ENCODE measurements around the gene MRC1. TPM values are rescaled to one million over a fixed set of nuclear protein-coding genes. Genes with fewer than 3 reads are reported as not detected.

The MRC1 gene
- total and polyA plus RNA-seq, 2 of the 13 experiments (the other 11 are each of a cell fraction or from before 2014, with no cell fraction given): not detected

DNA sequence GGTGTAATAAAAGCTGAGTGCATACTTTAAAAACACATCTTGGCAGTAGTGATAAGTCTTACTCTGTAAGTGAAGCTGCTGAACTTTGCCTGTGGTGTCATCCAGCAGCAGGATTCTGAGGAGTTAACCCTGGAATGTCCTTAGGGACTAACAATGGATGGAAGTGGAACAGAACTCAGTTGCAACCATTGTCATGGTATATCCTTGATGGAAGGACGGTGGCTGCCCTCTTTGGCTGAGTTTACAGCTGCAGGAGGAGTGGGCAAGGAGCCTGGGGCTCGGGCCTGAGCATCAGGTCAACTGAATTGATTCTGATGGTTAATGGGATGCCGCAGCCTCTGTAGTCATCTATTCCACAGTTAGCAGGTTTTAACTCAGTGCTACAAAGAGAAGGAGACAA lies 56.2 kb downstream of the MRC1 start:
- no peaks in the 10 kb centered on the region for H3K36me3 ChIP-seq (replicated peaks in 1 of 2; ENCODE audit: control insufficient read depth in 1 of 2, insufficient read depth in 2 of 2, low read length in 2 of 2)
- H3K4me3 ChIP-seq (replicated peaks in 1 of 3; ENCODE audit: insufficient read depth in 1 of 3, low read depth in 2 of 3, low read length in 3 of 3): no peak overlapping the region
- H3K4me1 ChIP-seq (ENCODE audit: insufficient read depth, low read length): no peaks in the 10 kb centered on the region
- intact Hi-C loops (cut with micrococcal nuclease; ENCODE audit: unreplicated experiment): no loop called here
- no peak overlapping the region for H2AFZ ChIP-seq (ENCODE audit: low read length)
- ChIA-PET POLR2A (no interaction called here), CTCF (ENCODE audit: low intra/inter-chr PET ratio, low total read pairs) (no interaction called here)
- BruUV-seq (replicated peaks): no TSS peak
- H4K20me1 ChIP-seq (ENCODE audit: insufficient read depth, low read length): no peaks in the 10 kb centered on the region
- no peak overlapping the region for H3K4me2 ChIP-seq (ENCODE audit: low read depth, low read length)
- no peak for FAIRE-seq
- H3K9me3 ChIP-seq (ENCODE audit: low read length): no peaks in the 10 kb centered on the region
- no peak overlapping the region for H3K9ac ChIP-seq (ENCODE audit: insufficient read depth, low read depth, low read length)
- no peaks in the 10 kb centered on the region for H3K79me2 ChIP-seq (ENCODE audit: insufficient read depth, low read length)
- H3K27me3 ChIP-seq (ENCODE audit: control insufficient read depth in 1 of 2, insufficient read depth in 2 of 2, low read length in 2 of 2): peaks cover 0 to 4% of the 10 kb centered on the region in 2 experiments; a peak in 1 of 5 replicates
- DNase-seq (ENCODE audit: low spot score): no peak
- in situ Hi-C loops (cut with HindIII; ENCODE audit: extremely low pct_ligation_motif_present, low pct_unique_long_range_greater_than_20kb): no loop called here
- ATAC-seq: no peak
- H3K27ac ChIP-seq (ENCODE audit: extremely low read length, insufficient read depth, low read length): no peak overlapping the region
- WGBS (ENCODE audit: low lambda C conversion rate): 6% methylated on average over 3 of the region's 3 CpGs
- TF ChIP-seq NR2F2 (IDR thresholded peaks at IDR 0.05; ENCODE audit: borderline replicate concordance, low read depth) (no peak), ZNF333 (CRISPR knock-in tag; IDR thresholded peaks at IDR 0.05; ENCODE audit: borderline replicate concordance) (no peak), ZNF570 (CRISPR knock-in tag; IDR thresholded peaks at IDR 0.05; ENCODE audit: borderline replicate concordance) (no peak), U2AF1 (optimal IDR thresholded peaks at IDR 0.05; ENCODE audit: low read depth, low read length) (no peak), ZFP37 (CRISPR knock-in tag; IDR thresholded peaks at IDR 0.05; ENCODE audit: borderline replicate concordance) (no peak), GATA4 (IDR thresholded peaks at IDR 0.05; ENCODE audit: borderline replicate concordance, low read depth) (no peak), ZNF17 (CRISPR knock-in tag; IDR thresholded peaks at IDR 0.05) (no peak), EED (CRISPR knock-in tag; IDR thresholded peaks at IDR 0.05) (no peak), MEIS2 (CRISPR knock-in tag; IDR thresholded peaks at IDR 0.05) (no peak), ZSCAN9 (CRISPR knock-in tag; IDR thresholded peaks at IDR 0.05; ENCODE audit: borderline replicate concordance) (no peak), ZNF724P (CRISPR knock-in tag; IDR thresholded peaks at IDR 0.05; ENCODE audit: borderline replicate concordance) (no peak)
- TF ChIP-seq, protein P1, sequence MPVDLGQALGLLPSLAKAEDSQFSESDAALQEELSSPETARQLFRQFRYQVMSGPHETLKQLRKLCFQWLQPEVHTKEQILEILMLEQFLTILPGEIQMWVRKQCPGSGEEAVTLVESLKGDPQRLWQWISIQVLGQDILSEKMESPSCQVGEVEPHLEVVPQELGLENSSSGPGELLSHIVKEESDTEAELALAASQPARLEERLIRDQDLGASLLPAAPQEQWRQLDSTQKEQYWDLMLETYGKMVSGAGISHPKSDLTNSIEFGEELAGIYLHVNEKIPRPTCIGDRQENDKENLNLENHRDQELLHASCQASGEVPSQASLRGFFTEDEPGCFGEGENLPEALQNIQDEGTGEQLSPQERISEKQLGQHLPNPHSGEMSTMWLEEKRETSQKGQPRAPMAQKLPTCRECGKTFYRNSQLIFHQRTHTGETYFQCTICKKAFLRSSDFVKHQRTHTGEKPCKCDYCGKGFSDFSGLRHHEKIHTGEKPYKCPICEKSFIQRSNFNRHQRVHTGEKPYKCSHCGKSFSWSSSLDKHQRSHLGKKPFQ (CRISPR knock-in tag; IDR thresholded peaks at IDR 0.05; ENCODE audit: insufficient replicate concordance): no peak
- TF ChIP-seq, protein P2, sequence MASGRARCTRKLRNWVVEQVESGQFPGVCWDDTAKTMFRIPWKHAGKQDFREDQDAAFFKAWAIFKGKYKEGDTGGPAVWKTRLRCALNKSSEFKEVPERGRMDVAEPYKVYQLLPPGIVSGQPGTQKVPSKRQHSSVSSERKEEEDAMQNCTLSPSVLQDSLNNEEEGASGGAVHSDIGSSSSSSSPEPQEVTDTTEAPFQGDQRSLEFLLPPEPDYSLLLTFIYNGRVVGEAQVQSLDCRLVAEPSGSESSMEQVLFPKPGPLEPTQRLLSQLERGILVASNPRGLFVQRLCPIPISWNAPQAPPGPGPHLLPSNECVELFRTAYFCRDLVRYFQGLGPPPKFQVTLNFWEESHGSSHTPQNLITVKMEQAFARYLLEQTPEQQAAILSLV (CRISPR knock-in tag; IDR thresholded peaks at IDR 0.05; ENCODE audit: borderline replicate concordance): no peak
- TF ChIP-seq, protein P3, sequence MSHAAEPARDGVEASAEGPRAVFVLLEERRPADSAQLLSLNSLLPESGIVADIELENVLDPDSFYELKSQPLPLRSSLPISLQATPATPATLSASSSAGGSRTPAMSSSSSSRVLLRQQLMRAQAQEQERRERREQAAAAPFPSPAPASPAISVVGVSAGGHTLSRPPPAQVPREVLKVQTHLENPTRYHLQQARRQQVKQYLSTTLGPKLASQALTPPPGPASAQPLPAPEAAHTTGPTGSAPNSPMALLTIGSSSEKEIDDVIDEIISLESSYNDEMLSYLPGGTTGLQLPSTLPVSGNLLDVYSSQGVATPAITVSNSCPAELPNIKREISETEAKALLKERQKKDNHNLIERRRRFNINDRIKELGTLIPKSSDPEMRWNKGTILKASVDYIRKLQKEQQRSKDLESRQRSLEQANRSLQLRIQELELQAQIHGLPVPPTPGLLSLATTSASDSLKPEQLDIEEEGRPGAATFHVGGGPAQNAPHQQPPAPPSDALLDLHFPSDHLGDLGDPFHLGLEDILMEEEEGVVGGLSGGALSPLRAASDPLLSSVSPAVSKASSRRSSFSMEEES (CRISPR knock-in tag; IDR thresholded peaks at IDR 0.05): no peak
- TF ChIP-seq, protein P4, sequence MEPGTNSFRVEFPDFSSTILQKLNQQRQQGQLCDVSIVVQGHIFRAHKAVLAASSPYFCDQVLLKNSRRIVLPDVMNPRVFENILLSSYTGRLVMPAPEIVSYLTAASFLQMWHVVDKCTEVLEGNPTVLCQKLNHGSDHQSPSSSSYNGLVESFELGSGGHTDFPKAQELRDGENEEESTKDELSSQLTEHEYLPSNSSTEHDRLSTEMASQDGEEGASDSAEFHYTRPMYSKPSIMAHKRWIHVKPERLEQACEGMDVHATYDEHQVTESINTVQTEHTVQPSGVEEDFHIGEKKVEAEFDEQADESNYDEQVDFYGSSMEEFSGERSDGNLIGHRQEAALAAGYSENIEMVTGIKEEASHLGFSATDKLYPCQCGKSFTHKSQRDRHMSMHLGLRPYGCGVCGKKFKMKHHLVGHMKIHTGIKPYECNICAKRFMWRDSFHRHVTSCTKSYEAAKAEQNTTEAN (CRISPR knock-in tag; conservative IDR thresholded peaks at IDR 0.05): no peak

All from HepG2 (cell line).